ENCODE results near the gene TEPSIN.

Gene TEPSIN

GRCh38 chr17:81238815-81239713 is at the start of gene TEPSIN, which contains the start of gene NDUFAF8:
TSS of gene TEPSIN (minus strand) at chr17:81239055. CDS start at chr17:81239033, 22 bp downstream.
TSS of gene NDUFAF8 (plus strand) at chr17:81239318. CDS start at chr17:81239364, 46 bp downstream.
- no peaks in the 10 kb centered on the region for H3K9me3 Mint-ChIP-seq
- H3K4me3 Mint-ChIP-seq = peak within 1 kb of the TSS; percentile 85
- peak within 1 kb of the TSS; percentile 92 for H3K27ac Mint-ChIP-seq
- peaks cover 35% of the 10 kb centered on the region for H3K36me3 Mint-ChIP-seq
- H3K4me1 Mint-ChIP-seq = peaks cover 68% of the 10 kb centered on the region
- H3K27me3 Mint-ChIP-seq = no peaks in the 10 kb centered on the region
- peak; percentile 98 for ATAC-seq

GRCh38 chr17:81287741-81288430 is 49.0 kb upstream of the TEPSIN start:
- no peaks in the 10 kb centered on the region for H3K27me3 Mint-ChIP-seq
- H3K9me3 Mint-ChIP-seq = no peaks in the 10 kb centered on the region
- peaks cover 57% of the 10 kb centered on the region for H3K4me1 Mint-ChIP-seq
- peaks cover 37% of the 10 kb centered on the region for H3K36me3 Mint-ChIP-seq
- H3K27ac Mint-ChIP-seq = peak overlapping the region; percentile 95
- no peak overlapping the region for H3K4me3 Mint-ChIP-seq
- no peak for ATAC-seq

GRCh38 chr17:81287152-81287551 is 48.3 kb upstream of the TEPSIN start:
- H3K36me3 Mint-ChIP-seq = peaks cover 37% of the 10 kb centered on the region
- peak overlapping the region; percentile 95 for H3K27ac Mint-ChIP-seq
- no peaks in the 10 kb centered on the region for H3K9me3 Mint-ChIP-seq
- H3K27me3 Mint-ChIP-seq = no peaks in the 10 kb centered on the region
- ATAC-seq = no peak
- H3K4me3 Mint-ChIP-seq = no peak overlapping the region
- peaks cover 52% of the 10 kb centered on the region for H3K4me1 Mint-ChIP-seq

GRCh38 chr17:81286491-81287145 is 47.8 kb upstream of the TEPSIN start:
- H3K4me1 Mint-ChIP-seq = peaks cover 49% of the 10 kb centered on the region
- peak overlapping the region; percentile 88 for H3K4me3 Mint-ChIP-seq
- H3K9me3 Mint-ChIP-seq = no peaks in the 10 kb centered on the region
- ATAC-seq = no peak
- no peaks in the 10 kb centered on the region for H3K27me3 Mint-ChIP-seq
- H3K36me3 Mint-ChIP-seq = peaks cover 37% of the 10 kb centered on the region
- H3K27ac Mint-ChIP-seq = peak overlapping the region; percentile 95

- H3K27ac Mint-ChIP-seq = peak overlapping the region; percentile 95
- H3K36me3 Mint-ChIP-seq = peaks cover 37% of the 10 kb centered on the region
- H3K9me3 Mint-ChIP-seq = no peaks in the 10 kb centered on the region
- H3K27me3 Mint-ChIP-seq = no peaks in the 10 kb centered on the region
- H3K4me3 Mint-ChIP-seq = peak overlapping the region; percentile 88
- ATAC-seq = no peak
- H3K4me1 Mint-ChIP-seq = peaks cover 41% of the 10 kb centered on the region
Observed at GRCh38 chr17:81285894-81286293, 47.0 kb upstream of the TEPSIN start.

GRCh38 chr17:81285179-81285878 is 46.5 kb upstream of the TEPSIN start:
- Mint-ChIP-seq H3K27me3 (no peaks in the 10 kb centered on the region), H3K4me3 (peak overlapping the region; percentile 88), H3K4me1 (peaks cover 40% of the 10 kb centered on the region), H3K9me3 (no peaks in the 10 kb centered on the region), H3K36me3 (peaks cover 38% of the 10 kb centered on the region), H3K27ac (peak overlapping the region; percentile 95)
- peak; percentile 76 for ATAC-seq

GRCh38 chr17:81282876-81283275 is 44.0 kb upstream of the TEPSIN start:
- no peak overlapping the region for H3K27ac Mint-ChIP-seq
- ATAC-seq = no peak
- H3K36me3 Mint-ChIP-seq = peaks cover 39% of the 10 kb centered on the region

GRCh38 chr17:81282141-81282540 is 43.3 kb upstream of the TEPSIN start:
- Mint-ChIP-seq H3K27me3 (no peaks in the 10 kb centered on the region), H3K27ac (no peak overlapping the region)
- no peak for ATAC-seq

More at GRCh38 chr17:81282876-81283275, 44.0 kb upstream of the TEPSIN start:
- H3K4me3 Mint-ChIP-seq = no peak overlapping the region
- peaks cover 34% of the 10 kb centered on the region for H3K4me1 Mint-ChIP-seq
- no peaks in the 10 kb centered on the region for H3K27me3 Mint-ChIP-seq
- no peaks in the 10 kb centered on the region for H3K9me3 Mint-ChIP-seq

GRCh38 chr17:81280571-81280970 is 41.7 kb upstream of the TEPSIN start:
- no peaks in the 10 kb centered on the region for H3K9me3 Mint-ChIP-seq
- H3K4me1 Mint-ChIP-seq = peaks cover 19% of the 10 kb centered on the region
- ATAC-seq = no peak
- H3K4me3 Mint-ChIP-seq = no peak overlapping the region
- no peak overlapping the region for H3K27ac Mint-ChIP-seq
- peaks cover 45% of the 10 kb centered on the region for H3K36me3 Mint-ChIP-seq
- H3K27me3 Mint-ChIP-seq = no peaks in the 10 kb centered on the region

More at GRCh38 chr17:81282141-81282540, 43.3 kb upstream of the TEPSIN start:
- Mint-ChIP-seq H3K4me3 (no peak overlapping the region), H3K4me1 (peaks cover 35% of the 10 kb centered on the region), H3K9me3 (no peaks in the 10 kb centered on the region), H3K36me3 (peaks cover 39% of the 10 kb centered on the region)

GRCh38 chr17:81279278-81280275 is 40.7 kb upstream of the TEPSIN start:
- no peaks in the 10 kb centered on the region for H3K9me3 Mint-ChIP-seq
- H3K36me3 Mint-ChIP-seq = peaks cover 46% of the 10 kb centered on the region
- H3K4me1 Mint-ChIP-seq = peaks cover 9% of the 10 kb centered on the region
- H3K27me3 Mint-ChIP-seq = no peaks in the 10 kb centered on the region
- ATAC-seq = no peak
- H3K27ac Mint-ChIP-seq = no peak overlapping the region
- no peak overlapping the region for H3K4me3 Mint-ChIP-seq

- H3K4me1 Mint-ChIP-seq = peaks cover 5% of the 10 kb centered on the region
- no peak overlapping the region for H3K4me3 Mint-ChIP-seq
- no peaks in the 10 kb centered on the region for H3K27me3 Mint-ChIP-seq
- peaks cover 46% of the 10 kb centered on the region for H3K36me3 Mint-ChIP-seq
- no peaks in the 10 kb centered on the region for H3K9me3 Mint-ChIP-seq
- no peak overlapping the region for H3K27ac Mint-ChIP-seq
- ATAC-seq = no peak
Observed at GRCh38 chr17:81278831-81279230, 40.0 kb upstream of the TEPSIN start.

GRCh38 chr17:81277946-81278693 is 39.3 kb upstream of the TEPSIN start:
- H3K4me1 Mint-ChIP-seq = peaks cover 5% of the 10 kb centered on the region
- H3K4me3 Mint-ChIP-seq = no peak overlapping the region
- no peak for ATAC-seq
- no peaks in the 10 kb centered on the region for H3K27me3 Mint-ChIP-seq
- peaks cover 53% of the 10 kb centered on the region for H3K36me3 Mint-ChIP-seq
- H3K27ac Mint-ChIP-seq = no peak overlapping the region
- no peaks in the 10 kb centered on the region for H3K9me3 Mint-ChIP-seq

- Mint-ChIP-seq H3K27me3 (no peaks in the 10 kb centered on the region), H3K27ac (no peak overlapping the region), H3K36me3 (peaks cover 60% of the 10 kb centered on the region)
Observed at GRCh38 chr17:81277421-81277820, 38.6 kb upstream of the TEPSIN start.

More at GRCh38 chr17:81277421-81277820, 38.6 kb upstream of the TEPSIN start:
- no peaks in the 10 kb centered on the region for H3K9me3 Mint-ChIP-seq
- peaks cover 5% of the 10 kb centered on the region for H3K4me1 Mint-ChIP-seq
- ATAC-seq = no peak
- H3K4me3 Mint-ChIP-seq = no peak overlapping the region
